Uterus (tissue), 2 donors: Measurements from ENCODE around the gene PDPR.
"Not testable (repeated sequence)": the region's sequence is repeated elsewhere in the genome, so short reads cannot be mapped to it uniquely, and the experiment has no call there.

ENCODE experiments used
- POLR2A ChIP-seq, 2 donors: fragments of 450-650 bp; IDR thresholded peaks; one replicate each; pipeline ENCODE4 v1.6.1; 2016; ENCODE audit warnings: antibody characterized with exemption in 2 of 2, mild to moderate bottlenecking in 1 of 2, moderate library complexity in 1 of 2
- TF ChIP-seq, protein P1 (sequence below), 4 experiments: fragments of 200-600 bp in 2 of 4; fragments of 450-650 bp in 2 of 4; sonication (generic) in 2 of 4; IDR thresholded peaks; one replicate each; pipeline ENCODE4 v1.5.1; 2016 to 2019; ENCODE audit warnings: antibody characterized with exemption in 4 of 4, mild to moderate bottlenecking in 2 of 4, moderate library complexity in 1 of 4

- TF ChIP-seq POLR2A (IDR thresholded peaks at IDR 0.05), result not testable (repeated sequence)
- TF ChIP-seq, protein P1, sequence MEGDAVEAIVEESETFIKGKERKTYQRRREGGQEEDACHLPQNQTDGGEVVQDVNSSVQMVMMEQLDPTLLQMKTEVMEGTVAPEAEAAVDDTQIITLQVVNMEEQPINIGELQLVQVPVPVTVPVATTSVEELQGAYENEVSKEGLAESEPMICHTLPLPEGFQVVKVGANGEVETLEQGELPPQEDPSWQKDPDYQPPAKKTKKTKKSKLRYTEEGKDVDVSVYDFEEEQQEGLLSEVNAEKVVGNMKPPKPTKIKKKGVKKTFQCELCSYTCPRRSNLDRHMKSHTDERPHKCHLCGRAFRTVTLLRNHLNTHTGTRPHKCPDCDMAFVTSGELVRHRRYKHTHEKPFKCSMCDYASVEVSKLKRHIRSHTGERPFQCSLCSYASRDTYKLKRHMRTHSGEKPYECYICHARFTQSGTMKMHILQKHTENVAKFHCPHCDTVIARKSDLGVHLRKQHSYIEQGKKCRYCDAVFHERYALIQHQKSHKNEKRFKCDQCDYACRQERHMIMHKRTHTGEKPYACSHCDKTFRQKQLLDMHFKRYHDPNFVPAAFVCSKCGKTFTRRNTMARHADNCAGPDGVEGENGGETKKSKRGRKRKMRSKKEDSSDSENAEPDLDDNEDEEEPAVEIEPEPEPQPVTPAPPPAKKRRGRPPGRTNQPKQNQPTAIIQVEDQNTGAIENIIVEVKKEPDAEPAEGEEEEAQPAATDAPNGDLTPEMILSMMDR (IDR thresholded peaks at IDR 0.05), result not testable (repeated sequence)
These were observed 4.2 kb downstream of the PDPR start for GRCh38 chr16:70118354-70118753.
